MV-4-11 (cell line): ENCODE measurements around the gene WBP11.

Experiments used
- DNase-seq: peaks from one replicate; lab custom pipeline; 2025; lab: John Stamatoyannopoulos, UW

Gene WBP11

DNA sequence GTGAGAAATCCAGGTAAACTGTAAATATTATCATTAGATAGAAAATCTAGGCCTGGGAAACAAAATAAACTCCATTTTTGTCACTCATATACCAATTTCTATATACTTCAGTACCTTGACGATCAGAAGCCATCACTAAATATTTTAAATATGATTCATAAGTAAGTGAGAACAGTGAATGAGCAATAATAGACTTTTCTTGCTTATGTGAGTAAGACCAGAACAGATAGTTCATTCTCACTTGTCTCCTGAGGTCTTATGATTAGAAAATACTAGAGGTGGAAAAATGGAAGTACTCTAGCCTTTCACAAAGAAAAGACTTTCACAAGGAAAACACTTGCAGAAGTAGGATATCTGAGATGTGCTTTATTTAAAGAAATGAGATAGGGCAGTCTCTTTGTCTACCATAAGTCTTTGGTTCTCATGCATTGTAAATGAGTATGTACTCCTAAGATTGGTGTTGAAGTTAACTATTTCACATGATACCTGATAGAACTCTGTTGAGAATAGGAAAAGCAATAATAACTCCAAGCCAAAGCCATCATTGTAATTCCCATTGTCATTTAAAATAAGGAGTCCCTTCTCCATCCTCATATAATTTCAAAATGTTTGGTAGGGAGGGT lies 20.8 kb upstream of the WBP11 start:
- DNase-seq: no peak

DNA sequence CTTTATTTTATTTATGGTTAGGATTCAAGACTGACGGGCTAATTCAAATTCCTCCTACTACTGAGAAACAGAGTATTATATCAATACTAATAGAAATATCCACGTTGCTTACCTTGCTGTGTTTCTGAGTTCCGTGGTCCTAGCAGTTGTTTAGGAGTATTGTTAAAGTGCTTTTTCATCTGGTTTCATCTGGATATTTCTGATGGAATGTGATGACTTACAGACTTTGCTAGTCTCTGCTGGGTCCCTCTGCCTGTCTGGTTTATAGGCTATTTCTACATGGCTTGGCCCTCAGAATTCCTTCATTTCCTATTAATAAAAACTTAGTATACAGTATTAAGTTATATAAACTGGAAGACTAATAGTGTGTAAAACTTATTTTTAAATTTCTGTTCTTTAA lies 10.7 kb upstream of the WBP11 start, which contains the start of gene SMCO3:
SMCO3 (minus strand) TSS at position 169 of the 400 bp plus-strand sequence. CDS start 7,502 bp downstream, outside the sequence.
- no peak for DNase-seq

DNA sequence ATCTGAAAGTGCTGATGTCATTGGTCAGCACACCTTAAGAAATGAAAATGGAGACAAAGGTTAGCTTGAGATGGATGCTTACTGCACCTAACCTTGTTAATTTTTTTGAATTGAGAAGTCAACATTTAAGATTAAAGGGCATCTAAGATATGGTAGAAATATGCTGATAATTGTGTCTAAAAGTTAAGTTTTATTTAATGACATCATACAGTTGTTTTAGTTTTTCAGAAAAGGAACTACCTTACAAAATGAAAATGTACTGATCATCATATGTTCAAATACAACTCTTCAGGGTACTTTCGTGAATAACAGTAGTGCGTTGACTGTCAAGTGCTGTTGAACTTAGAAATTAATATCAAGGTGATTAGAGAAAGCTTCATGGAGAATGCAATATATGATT lies 8.2 kb upstream of the WBP11 start:
- no peak for DNase-seq

DNA sequence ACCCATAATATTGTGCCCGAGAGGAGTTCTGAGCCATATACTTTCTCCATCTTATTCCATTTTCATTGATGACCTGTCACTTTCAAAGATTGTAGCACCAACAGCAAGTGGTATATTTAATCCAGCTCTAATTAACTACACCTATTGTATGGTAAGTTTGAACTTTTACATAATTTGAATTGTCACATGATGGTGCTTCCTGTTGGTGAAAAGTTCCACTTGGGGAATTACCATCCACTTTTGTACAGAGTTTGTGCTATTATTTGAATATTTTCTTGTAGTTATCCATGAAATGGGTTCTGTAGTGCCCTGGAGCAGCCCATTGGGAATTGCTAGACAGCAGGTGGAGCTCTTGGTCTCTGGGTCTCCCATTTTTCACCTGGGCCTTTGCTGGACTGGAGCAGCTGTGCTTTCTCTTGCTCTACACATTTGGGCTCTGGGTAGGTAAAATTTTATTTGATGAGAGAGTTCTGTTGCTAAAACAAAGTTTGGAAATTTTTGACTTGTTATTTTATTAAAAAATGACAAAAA lies 7.7 kb upstream of the WBP11 start:
- no peak for DNase-seq

- no peak for DNase-seq
Measured at GRCh38 chr12:14810167-14810952, 7.1 kb upstream of the WBP11 start.

GRCh38 chr12:14803830-14804160 lies 517 bp upstream of the WBP11 start:
- no peak for DNase-seq

GRCh38 chr12:14802721-14803010 lies 612 bp downstream of the WBP11 start:
- no peak for DNase-seq

- no peak for DNase-seq
Measured at GRCh38 chr12:14802247-14802646, 1.0 kb downstream of the WBP11 start.

GRCh38 chr12:14795028-14795448 lies 8.2 kb downstream of the WBP11 start:
- no peak for DNase-seq

DNA sequence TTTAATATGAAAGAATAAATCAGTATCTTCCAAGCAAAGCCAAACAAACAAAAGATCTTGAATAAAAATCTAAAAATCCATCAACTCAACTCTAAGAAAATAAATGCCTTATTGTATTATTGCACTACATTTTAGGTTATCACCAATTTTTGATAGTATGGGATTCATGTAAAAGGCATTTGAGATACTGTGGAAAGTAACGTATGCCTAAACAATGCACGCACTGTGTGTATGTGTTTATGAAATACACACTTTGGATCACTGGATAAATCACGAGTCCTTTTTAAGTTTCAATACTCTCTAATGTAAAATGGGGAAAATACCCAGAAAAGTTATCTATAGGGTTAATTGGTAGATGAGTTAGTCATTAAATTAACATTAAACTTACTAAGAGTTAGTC lies 17.7 kb downstream of the WBP11 start:
- DNase-seq: no peak

- peak; percentile 47 for DNase-seq
Measured at GRCh38 chr12:14784471-14784870, 18.8 kb downstream of the WBP11 start.

DNA sequence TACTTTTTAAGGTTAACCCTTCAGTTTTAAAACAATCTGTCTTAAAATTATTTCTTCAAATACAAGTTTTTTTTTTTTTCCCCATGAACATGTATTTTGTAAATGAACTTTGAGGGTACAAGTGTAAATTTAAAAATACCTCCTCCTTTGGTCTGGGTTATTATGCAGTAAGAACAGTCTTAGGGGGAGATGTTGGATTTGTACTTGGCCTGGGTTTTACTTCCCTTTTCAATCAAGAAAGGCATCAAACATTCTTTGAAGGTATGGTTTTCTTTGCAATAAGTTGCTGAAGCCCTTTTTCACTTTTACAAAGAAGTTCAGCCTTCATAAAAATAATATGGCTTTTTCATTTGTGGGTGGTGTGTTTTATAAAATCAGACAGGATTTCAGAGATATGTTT lies 20.5 kb downstream of the WBP11 start:
- DNase-seq: peak; percentile 49

DNA sequence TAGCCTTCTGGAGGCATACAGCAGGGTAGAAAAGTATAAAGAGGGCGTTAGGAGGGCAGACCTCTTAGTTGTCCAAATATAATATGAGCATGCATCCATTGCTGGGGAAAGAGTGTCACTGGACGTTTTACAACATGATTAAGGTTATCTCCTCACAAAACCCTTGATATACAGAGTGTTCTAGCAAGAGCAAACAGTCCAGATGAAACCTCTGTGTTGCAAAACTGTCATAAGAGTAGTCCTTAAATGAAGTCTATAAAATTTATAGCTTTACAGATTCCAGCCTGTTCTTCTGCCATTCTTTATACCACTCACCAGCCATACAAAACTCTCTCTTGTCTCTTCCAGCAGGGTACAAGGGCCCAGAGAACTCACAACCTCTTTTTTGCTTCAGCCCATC lies 21.7 kb downstream of the WBP11 start:
- DNase-seq: no peak

GRCh38 chr12:14780859-14781258 lies 22.4 kb downstream of the WBP11 start:
- DNase-seq: no peak

DNA sequence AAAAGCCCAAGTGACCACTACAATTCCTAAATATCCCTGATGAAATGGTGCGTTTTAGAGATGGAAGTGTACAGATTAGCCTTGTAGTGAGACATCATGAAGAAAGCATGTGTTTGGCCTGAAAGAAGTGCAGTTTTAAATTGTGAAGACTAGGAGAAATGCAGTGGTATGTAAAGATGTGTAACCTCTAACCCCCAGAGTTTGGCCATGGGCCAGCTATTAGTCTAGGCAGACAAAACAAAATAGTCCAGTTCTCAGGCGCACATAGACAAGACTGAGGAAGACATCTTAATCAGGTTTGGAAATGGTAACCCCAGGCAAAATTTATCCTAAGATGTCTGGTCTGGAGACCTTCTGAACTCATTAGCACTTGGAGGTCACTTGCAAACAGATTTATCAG lies 23.4 kb downstream of the WBP11 start:
- DNase-seq: no peak

DNA sequence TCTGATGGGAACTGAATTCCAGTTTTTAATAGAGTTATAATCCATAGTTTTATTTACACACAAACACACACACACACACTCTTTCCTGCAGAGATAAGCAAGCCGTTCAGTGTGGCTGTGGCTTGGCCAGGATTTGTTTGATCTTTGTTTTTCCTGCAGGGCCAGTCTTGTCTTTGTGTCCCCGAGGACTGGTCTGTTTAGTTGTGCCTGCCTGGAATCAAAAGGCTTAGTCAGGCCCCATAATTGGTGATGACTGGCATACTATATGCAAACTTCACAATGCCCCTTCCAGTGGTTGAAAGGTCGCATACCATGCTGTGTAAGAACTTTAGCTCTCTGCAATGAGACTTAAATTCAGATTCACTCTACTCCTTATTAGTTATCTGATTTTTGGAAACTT lies 26.0 kb downstream of the WBP11 start:
- no peak for DNase-seq

- DNase-seq: peak; percentile 22
Measured at GRCh38 chr12:14776236-14776961, 26.9 kb downstream of the WBP11 start.

DNA sequence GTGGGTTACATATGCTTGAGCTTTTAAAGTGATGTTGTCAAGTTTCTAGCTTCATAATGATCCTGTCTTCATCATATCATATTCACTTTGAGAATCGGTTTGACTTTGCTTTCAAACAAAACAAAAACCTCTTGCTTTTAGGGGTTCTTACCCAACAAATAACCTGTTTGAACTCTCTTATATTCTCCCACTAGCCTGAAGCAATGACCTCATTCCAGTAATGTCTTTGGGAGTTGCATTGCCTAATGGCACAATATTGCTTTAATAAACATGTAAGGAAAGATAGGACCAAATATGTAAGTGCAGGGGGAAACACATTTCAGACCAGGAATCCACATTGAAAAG lies 27.7 kb downstream of the WBP11 start:
- DNase-seq: no peak

- DNase-seq: peak; percentile 59
Measured at GRCh38 chr12:14774906-14775635, 28.2 kb downstream of the WBP11 start.

- DNase-seq: peak; percentile 92
Measured at GRCh38 chr12:14774074-14774905, 29.0 kb downstream of the WBP11 start.

GRCh38 chr12:14773685-14774073 lies 29.6 kb downstream of the WBP11 start:
- DNase-seq: no peak

GRCh38 chr12:14772946-14773345 lies 30.3 kb downstream of the WBP11 start:
- DNase-seq: no peak
